HG02870 (cell line): ENCODE measurements around the gene CRIM1.

Experiments used
- ATAC-seq: cut with Tn5 transposase; IDR thresholded peaks from one replicate; pipeline ENCODE4 v1.9.1; 2021; ENCODE audit warnings: mild to moderate bottlenecking, moderate library complexity; ENCODE audit not compliant: unreplicated experiment

CRIM1 gene

DNA sequence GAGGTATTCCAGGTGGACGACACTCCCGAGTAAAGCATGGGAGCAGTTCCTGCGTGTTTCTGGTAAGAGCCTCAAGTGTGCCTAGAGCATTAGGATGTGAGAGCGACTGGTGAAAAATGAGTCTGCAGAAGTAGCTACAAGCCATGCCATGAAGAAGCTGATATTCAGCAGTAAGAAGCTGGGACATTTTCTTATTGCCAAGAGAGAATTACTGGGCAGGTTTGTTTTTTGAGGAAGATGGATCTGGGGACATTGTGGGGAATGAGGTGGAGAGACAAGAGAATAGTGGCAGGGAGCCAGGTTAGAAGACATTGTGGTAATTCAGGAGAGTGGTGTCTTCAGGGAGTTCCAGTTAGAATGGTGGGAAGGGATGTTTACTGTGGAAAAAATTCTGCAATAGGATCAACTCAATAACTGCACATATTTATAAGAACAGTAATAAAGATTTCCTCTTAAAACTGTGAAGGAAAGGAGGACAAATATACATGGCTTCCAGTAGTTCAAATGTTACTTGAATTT is 38.2 kb downstream of the CRIM1 start:
- no peak for ATAC-seq

DNA sequence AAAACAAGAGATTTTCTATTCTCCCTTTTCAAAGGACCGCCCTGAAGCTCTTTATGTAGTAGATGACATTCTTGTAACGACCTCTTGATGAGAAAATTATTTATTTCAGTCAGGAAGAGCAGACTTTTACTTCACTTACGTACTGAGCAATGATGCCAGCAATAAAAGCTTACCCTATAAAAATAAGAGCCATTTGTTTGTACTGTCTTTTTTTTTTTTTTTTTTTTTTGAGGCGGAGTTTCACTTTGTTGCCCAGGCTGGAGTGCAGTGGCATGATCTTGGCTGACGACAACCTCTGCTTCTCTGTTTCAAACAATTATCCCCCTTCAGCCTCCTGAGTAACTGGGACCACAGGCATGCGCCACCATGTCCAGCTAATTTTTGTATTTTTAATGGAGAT is 39.2 kb downstream of the CRIM1 start:
- no peak for ATAC-seq

DNA sequence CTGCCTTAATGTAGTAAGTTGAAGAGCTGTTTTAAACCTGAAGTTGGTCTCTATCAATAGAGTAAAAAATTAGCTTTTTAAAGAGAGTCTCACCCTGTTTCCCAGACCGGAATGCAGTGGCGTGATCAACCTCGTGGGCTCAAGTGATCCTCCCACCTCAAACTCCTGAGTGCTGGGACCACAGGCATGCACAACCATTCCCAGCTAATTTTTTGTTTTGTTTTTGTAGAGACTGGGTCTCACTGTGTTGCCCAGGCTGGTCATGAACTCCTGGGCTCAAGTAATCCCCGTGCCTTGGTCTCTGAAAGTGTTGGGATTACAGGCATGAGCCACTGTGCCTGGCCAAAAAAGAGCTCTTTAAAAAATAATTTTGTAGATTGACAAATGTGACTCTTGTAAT is 40.3 kb downstream of the CRIM1 start:
- no peak for ATAC-seq

DNA sequence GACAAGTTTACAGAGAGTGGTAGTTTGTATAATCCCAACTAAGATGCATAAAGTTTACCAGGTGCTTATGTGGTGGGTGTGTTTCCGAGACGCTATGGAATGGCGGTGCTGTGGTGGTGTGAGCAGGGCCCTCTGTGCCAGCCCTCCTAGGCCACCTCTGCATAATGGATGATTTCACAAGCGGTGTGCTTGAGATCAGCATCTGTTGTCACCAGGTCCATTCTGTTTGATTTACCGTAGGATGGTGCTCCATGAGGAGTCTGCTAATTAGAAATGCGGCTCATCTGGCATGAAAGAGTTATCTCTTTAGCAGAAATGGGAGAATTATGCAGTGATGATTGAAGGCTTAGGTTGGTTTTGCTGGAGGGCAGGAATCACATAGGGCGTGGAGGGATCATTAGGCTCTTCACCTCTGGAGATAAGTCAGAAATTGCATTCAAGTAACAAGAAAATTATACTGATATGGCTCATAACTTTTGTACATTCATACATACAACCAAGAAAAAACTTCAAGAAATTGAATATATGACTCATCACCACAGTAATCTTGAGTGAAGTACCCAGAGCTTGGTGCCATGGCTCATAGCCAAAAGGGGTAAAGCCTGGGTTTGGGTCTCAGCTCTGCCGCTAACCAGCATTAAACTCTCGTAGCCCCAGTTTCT is 41.4 kb downstream of the CRIM1 start:
- ATAC-seq, result no peak

DNA sequence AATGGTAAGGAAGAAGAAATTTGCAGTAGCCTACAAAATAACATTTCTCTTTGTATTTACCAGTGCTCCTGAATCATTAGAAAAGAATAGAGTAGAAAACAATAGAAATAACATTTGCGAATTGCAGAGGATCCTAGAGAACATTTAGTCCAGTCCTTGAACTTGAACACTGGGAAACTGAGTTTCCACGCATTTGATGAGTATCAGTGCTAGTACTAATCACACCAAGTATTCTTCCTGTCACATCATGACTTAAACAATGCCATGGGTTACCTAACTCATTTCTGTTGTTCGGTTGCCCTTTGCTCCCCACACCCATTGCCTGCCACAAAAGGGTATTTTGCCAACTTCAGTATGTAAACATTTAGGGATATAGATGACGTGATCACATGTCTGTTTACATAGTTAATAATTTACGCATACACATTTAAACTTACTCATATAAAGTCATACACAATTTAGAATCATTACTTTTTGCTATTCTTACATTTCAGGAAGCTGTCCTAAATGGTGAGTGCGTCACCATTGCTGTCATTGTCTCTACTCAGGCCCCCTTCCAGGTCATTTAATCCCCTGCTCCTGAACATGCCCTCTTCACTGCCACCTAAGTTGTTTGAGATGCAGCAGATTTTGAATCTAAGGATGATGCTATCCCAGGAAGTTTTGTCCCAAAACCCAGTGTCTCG is 42.3 kb downstream of the CRIM1 start:
- ATAC-seq, result no peak

DNA sequence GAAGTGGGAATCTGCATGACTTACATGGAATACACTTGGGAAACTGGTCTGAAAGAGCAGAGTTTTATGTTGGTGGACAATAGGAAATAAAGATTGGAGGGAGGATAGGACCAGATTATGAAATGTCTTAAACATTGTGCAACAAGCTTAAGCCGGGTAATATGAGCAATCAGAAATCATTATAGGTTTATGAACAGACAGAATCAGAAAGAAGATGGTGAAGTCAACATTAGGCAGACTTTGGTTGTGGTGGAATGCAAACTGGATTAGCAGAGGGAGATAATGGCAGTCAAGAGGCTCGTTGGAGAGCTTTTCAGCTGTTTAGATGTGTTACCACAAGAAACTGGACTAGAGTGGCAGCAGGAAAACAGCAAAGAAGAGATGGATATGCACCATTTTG is 43.5 kb downstream of the CRIM1 start:
- no peak for ATAC-seq

DNA sequence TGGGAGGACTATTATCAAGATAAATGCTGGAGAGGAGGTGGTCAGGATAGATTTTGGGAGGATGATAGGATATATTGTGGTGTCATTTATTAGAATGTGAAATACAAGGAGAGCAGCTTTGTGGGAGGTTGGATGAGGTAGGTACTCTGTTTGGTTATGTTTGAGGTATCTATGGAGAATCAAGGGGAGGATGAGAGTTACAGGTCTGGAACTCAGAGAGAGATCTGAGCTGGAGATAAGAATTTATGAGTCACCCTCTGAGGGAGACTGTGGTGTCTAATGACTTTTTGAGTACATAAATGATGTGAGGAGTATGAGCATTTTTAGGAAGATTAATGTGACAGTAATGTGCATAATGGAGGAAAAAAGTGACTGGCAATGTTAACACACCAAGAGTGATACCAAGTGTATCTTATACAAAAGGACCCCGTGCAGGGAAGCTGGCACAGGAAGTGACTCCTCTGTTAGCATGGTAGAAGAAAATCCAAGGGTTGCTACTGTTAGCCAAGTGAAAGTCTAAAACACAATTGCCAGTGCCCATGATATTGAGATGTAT is 48.2 kb downstream of the CRIM1 start:
- peak; percentile 51 for ATAC-seq

DNA sequence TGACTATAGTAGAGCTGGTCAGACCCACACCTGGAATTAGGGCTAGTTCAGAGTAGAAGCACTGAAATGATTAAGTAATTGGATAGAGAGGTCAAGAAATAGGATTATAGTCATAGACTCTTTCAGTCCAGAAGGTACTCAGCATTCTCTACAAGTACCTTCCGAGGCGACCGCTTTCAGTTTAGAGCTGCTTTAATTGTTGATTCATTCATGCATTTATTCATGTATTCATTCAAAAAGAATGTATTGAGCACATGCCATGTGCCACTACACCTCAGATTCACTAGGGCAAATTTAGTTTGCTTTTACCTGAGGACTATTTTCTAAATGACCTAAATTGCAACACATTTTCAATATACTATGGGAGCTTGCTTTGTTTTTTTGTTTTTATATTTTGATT is 48.7 kb downstream of the CRIM1 start:
- ATAC-seq, result peak; percentile 32

DNA sequence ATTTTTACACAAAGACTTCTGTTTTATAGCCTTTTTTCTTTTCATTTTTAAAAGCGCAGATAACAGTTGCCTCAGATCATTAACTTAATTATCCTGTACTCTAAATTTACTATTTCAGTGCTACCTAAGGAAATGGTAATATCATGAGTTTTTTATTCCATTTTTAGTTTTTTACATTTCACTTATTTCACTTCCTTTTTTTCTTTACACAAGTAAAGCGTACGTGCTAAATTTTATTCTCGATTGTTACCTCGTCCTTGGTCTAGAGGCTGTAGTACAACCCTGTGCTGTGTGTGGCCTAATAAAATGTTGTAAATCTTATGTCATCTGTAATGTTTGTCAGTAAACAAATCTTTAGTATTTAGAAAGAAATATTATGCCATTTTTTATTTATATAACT is 49.2 kb downstream of the CRIM1 start:
- ATAC-seq, result peak; percentile 62

DNA sequence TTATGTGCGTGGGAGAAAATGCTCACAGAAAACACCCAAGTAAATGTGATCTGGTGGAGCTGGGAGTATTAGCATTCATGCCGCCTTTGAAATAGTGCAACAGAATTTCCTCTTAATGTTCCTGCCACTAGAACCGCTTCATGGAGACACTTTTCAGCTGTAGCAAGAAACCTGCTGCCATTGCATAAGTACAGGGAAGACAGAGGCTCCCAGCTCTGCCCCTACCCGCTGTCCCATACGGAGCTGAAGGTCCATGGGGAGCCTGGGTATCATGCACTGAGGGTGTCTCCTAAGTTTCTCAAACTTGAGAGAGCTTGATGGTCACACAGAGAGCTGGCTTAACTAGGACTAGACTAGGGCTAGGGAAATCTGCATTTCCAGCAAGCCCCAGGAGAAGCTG is 49.6 kb downstream of the CRIM1 start:
- ATAC-seq, result no peak

DNA sequence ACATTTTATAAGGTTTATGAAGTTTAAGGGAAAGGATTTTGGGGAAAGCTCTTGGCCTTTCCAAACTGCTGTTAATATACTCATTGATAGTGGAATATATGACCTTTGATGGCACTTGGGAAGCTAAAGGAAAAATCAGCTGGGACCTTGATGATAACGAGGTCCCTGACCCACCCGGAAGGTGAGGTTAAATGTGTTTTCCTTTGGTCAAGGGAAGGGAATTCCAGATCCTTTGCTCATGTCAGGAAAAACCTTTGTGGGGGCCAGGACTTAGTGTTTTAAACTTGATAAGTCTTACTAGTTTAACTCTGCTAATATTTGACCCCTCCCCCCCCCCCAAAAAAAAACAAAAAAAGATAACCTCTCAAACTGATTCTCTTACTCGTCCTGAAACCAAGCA is 50.7 kb downstream of the CRIM1 start:
- ATAC-seq, result no peak

DNA sequence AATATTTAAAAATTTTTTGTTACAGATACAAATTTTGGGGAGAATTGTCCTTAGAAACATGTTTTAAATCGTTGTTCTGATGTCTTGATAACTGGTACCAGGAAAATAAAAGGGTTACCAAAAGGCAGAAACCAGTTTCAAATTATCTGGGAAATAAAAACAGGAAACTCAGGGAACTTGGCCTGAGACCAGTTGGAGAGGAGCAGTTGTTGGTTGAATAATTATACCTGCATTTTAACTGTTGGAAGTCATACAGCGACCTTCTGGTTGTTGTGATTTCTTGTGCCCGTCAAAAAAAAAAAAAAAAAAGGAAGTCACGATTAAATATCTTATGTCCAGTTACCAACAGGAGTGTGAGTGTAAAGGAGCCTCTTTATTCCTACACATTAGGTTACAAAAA is 51.8 kb downstream of the CRIM1 start:
- no peak for ATAC-seq

DNA sequence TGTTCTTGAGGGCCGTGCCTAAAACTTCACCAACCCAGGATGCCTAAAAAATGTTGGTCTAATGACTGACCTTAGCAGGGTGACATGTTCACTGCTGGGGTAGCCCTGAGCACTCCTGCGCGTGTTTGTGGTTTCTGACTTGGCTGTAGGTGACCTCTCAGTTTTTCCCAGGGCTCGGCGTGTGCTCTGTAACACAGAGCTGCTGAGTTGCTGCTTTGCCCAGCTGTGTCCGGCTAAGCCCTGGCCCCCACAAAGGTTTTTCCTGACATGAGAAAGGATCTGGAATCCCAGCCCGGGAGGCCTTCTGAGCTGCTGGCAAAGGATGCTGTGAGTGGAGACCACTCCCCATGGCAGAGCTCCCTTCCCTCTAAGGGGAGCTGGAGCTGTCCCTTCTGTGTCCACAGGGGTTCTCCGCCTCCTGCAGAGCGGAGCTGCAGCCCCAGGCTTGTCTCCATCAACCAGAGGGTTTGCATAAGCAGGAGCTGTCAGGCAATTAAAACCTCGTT is 52.7 kb downstream of the CRIM1 start:
- no peak for ATAC-seq

DNA sequence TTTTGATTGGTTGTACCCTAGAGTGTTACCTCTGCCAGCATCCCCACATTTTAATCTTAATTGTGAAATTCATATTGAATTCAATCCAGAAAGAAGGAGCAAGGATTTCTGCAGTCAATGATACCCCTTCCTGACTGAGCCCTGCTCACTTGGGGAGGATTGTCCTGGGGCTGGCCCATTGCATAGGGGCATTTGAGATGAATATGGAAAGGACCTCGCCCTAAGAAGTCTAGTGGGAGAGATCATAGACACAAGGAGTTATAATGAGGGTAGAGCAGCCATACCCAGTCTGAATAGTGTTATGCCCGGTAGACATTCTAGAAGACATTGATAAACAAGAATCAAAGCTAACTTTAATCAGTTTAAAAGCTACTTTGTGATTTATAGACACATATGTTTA is 53.8 kb downstream of the CRIM1 start:
- no peak for ATAC-seq

DNA sequence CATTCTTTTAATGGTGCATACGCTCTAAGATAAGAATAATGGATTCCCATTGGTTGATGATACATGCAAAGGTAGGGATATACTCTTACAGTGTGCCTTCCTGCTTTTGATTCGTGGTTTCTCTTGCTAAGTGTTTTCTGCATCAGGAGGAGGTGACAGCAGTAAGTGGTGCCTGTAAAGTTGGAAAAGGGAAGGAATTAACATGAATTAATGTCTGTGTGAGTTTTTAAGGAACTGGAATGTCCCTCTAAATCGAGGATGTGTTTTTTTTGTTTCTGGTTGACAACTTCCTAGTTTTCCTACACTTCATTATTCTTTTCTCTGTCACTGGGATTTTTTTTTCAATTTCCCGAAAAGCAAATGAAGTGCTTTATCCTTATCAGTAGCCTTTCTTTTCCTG is 54.4 kb downstream of the CRIM1 start:
- no peak for ATAC-seq

DNA sequence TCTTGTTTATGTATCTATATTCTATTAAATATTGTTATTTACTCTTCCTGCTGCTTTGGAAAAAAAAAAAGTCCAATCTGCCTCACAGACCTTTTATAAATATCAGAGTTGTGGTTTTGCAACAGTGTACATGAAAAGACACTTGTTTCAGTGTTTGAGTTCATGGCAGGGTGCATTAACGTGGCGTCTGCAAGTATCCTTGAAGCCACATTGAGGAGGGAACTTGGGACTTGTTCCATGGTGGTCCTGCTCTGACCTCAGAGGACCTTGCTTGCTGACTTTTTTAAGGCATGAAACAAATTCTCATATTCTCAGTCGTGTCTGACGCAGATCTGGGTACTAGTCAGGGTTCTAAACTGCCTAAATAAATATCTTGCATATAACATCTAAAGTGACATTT is 55.1 kb downstream of the CRIM1 start:
- no peak for ATAC-seq

DNA sequence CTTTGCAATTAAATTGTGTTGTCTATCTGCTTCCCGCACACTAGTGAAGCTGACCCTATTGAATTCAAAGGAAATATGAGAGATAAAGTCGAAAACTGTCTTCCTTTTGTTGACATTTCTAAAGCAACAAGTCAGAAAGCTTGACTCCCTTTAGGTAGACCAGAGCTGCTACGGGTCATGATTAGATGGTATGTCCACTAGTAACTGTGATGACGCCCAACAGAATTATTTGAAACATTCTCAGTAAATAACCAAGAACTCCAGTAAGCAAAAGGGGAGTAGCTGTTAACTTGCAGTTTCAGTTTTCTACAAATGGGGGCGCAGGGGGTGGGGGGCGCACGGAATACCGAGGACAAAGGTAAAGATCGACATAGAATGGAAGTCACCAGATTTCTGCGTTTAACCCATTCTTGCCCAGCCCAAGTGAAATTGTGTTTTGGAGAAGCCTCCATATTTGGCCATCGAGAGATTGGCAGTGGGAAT is 56.4 kb downstream of the CRIM1 start:
- ATAC-seq, result no peak

DNA sequence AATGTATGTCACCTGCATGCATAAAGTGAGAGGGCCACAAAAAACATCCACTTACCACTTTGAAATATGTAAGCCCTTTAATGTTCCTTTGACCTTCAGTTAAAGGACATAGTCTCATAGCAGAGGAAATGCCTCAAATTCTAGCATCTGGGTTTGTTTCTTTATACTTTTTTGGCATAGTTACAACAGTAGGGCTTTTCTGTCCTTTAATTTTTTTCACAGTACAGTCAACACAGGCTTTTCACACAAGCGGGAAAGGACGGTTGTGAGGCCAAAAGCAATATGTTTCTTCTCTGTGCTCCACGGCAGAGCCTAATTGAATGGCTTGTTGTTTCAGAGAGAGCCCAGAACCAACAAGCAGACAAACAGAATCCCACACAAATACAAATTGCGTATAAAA is 57.6 kb downstream of the CRIM1 start:
- ATAC-seq, result no peak

DNA sequence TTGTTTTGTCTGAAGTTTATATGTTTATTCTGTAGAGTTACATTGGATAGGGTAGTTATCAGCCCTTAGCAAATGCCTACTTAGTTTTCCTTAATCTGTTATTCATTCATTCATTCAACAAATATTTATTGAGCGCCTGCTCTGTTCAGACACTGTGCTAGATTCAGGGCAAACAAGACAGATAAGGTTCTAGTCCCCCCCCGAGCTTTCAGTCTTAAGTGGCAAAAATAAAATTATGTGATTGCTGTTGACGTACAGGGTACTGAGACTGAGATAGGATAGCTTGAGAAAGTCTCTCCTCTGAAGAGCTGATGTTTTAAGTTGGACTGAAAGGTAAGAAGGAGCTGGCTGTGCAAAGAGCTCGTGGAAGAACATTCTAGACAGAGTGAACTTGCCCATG is 58.7 kb downstream of the CRIM1 start:
- no peak for ATAC-seq

DNA sequence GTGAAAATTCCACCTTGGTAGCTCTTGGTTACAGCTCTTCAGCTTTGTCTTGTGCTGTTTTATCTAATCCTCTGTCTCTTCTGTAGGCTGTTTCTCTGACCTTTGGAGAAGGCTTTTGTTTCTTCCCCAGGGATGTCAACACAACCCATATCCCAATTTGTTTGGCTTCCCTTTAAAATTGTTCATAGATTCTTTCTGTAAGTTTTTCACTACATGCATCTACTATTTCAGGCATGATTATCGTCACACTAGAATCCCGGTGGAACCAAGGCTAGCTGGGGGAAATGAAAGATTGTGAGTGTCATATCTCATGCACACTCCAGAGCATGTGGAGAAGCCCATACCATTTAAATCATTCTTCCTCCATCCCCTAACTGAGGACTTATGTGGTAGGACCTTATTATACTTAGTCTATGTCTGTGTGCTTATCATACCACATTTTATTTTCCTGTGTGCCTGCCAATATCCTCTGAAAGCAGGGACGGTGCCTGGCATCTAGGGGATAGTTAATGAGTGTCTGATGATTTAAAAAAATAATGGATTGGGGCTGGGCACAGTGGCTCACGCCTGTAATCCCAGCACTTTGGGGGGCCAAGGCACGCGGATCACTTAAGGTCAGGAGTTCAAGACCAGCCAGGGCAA is 59.9 kb downstream of the CRIM1 start:
- no peak for ATAC-seq

DNA sequence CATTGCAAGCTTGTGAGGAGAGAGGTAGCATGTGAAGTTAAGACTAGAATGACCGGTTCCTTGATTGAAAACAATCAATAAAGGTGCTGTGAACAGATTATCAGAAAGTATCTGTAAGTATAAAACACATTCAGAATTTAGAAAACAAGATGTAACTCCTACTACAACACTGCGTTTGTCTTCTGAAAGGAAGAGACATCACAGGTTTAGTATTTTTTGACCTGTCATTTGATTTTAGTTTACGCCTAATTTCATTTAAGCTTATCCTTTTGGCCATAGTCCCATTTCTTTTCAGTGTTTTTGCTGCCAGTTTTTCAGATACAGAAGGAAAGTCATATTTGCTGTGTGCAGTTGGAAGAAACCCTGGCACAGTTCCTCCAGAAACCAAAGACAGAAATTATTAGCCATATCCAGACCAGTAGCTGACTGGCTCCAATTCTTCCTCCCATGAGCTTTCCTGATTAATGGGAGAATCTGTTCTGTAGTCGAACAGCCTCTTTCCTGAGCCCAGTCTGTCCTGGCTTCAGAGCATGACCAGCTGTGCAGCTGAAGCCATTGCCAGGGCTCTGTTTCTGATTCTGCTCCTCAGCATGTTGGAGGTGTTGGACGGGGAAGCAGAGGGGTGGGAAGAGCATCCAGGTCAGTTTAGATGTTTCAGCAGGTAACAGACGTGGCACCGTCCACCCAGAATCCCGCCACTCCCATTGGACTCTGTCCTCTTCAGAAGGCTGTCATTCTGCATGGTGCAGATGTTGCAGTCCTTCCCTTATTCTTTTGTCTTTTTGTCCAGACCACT is 61.0 kb downstream of the CRIM1 start:
- ATAC-seq, result no peak
